ENCODE measurements around the gene ACADSB. TPM values are rescaled to one million over a fixed set of nuclear protein-coding genes. Genes with fewer than 3 reads are reported as not detected.

ACADSB gene
- total and polyA plus RNA-seq, 2 donors (not counting 1 experiment from before 2014, with no cell fraction given), result 6.8 to 27.8 TPM

- H3K27me3 ChIP-seq (replicated peaks in 1 of 4; ENCODE audit: control extremely low read depth in 1 of 4, control insufficient read depth in 3 of 4, insufficient read depth in 4 of 4, low read length in 3 of 4), result no peaks in the 10 kb centered on the region
- H2AFZ ChIP-seq (ENCODE audit: insufficient read depth, low read depth, low read length, poor library complexity, severe bottlenecking), result no peak overlapping the region
- H4K20me1 ChIP-seq (ENCODE audit: control insufficient read depth, insufficient read depth, low read length, poor library complexity, severe bottlenecking), result peaks cover 72% of the 10 kb centered on the region
- H3K4me1 ChIP-seq (ENCODE audit: control insufficient read depth in 2 of 2, insufficient read depth in 2 of 2, low read length in 2 of 2), result peaks cover 0 to 9% of the 10 kb centered on the region in 2 donors
- no peak overlapping the region for H3K27ac Mint-ChIP-seq
- H3K79me2 ChIP-seq (ENCODE audit: control insufficient read depth, insufficient read depth, low read length), result peaks cover 70% of the 10 kb centered on the region
- H3K27me3 Mint-ChIP-seq, result no peaks in the 10 kb centered on the region
- H3K9me3 ChIP-seq (ENCODE audit: control extremely low read depth in 1 of 3, control insufficient read depth in 2 of 3, insufficient read depth in 1 of 3, low read length in 2 of 3), result no peaks in the 10 kb centered on the region
- ATAC-seq (ENCODE audit: low read depth) (no peak), DNase-seq (no peak)
- POLR2A ChIA-PET, result no interaction called here
- H3K27ac ChIP-seq (ENCODE audit: low read length in 2 of 2), result no peak overlapping the region
- no peaks in the 10 kb centered on the region for H3K9me3 Mint-ChIP-seq (ENCODE audit: insufficient read depth)
- intact Hi-C loops (cut with micrococcal nuclease), result no loop called here
- CTCF ChIA-PET, result interaction anchor here (0.7 kb wide), 1 partner anchor 15 kb away, joined by 4 read pairs; no protein-coding TSS in a partner anchor
- H3K4me3 Mint-ChIP-seq, result no peak overlapping the region
- peaks cover 23% of the 10 kb centered on the region for H3K4me1 Mint-ChIP-seq
- WGBS (ENCODE audit: insufficient coverage), result 60% methylated on average over 1 of the region's 3 CpGs
- H3K9ac ChIP-seq (ENCODE audit: low read length), result no peak overlapping the region
- peaks cover 0 to 38% of the 10 kb centered on the region in 2 experiments for H3K36me3 ChIP-seq (replicated peaks in 1 of 2; ENCODE audit: control extremely low read depth in 1 of 2, control insufficient read depth in 1 of 2, extremely low read depth in 1 of 2, insufficient read depth in 2 of 2, low read length in 1 of 2)
- TF ChIP-seq EZH2 (IDR thresholded peaks at IDR 0.05; ENCODE audit: borderline replicate concordance, insufficient read depth, low read depth, low read length, poor library complexity, severe bottlenecking) (no peak), CTCF (IDR thresholded peaks at IDR 0.05) (no peak)
- no peak overlapping the region for H3K4me2 ChIP-seq (replicated peaks; ENCODE audit: low read depth, low read length, poor library complexity, severe bottlenecking)
- H3K4me3 ChIP-seq (ENCODE audit: control extremely low read depth in 1 of 5, extremely low read depth in 1 of 5, insufficient read depth in 1 of 5, low read depth in 2 of 5, low read length in 4 of 5), result no peak overlapping the region
These were observed 9.5 kb upstream of the ACADSB start for GRCh38 chr10:122999347-122999746.

GRCh38 chr10:123000155-123000554 lies 8.7 kb upstream of the ACADSB start:
- H3K9me3 Mint-ChIP-seq (ENCODE audit: insufficient read depth), result no peaks in the 10 kb centered on the region
- Histone ChIP-seq H3K9me3 (ENCODE audit: control extremely low read depth in 1 of 3, control insufficient read depth in 2 of 3, insufficient read depth in 1 of 3, low read length in 2 of 3) (no peaks in the 10 kb centered on the region), H3K4me1 (ENCODE audit: control insufficient read depth in 2 of 2, insufficient read depth in 2 of 2, low read length in 2 of 2) (peaks cover 0 to 9% of the 10 kb centered on the region in 2 donors), H2AFZ (ENCODE audit: insufficient read depth, low read depth, low read length, poor library complexity, severe bottlenecking) (no peak overlapping the region), H3K27ac (ENCODE audit: low read length in 2 of 2) (no peak overlapping the region), H4K20me1 (ENCODE audit: control insufficient read depth, insufficient read depth, low read length, poor library complexity, severe bottlenecking) (peaks cover 72% of the 10 kb centered on the region), H3K79me2 (ENCODE audit: control insufficient read depth, insufficient read depth, low read length) (peaks cover 78% of the 10 kb centered on the region), H3K4me3 (ENCODE audit: control extremely low read depth in 1 of 5, extremely low read depth in 1 of 5, insufficient read depth in 1 of 5, low read depth in 2 of 5, low read length in 4 of 5) (no peak overlapping the region), H3K4me2 (replicated peaks; ENCODE audit: low read depth, low read length, poor library complexity, severe bottlenecking) (no peak overlapping the region), H3K27me3 (replicated peaks in 1 of 4; ENCODE audit: control extremely low read depth in 1 of 4, control insufficient read depth in 3 of 4, insufficient read depth in 4 of 4, low read length in 3 of 4) (no peaks in the 10 kb centered on the region), H3K36me3 (replicated peaks in 1 of 2; ENCODE audit: control extremely low read depth in 1 of 2, control insufficient read depth in 1 of 2, extremely low read depth in 1 of 2, insufficient read depth in 2 of 2, low read length in 1 of 2) (peaks cover 0 to 36% of the 10 kb centered on the region in 2 experiments), H3K9ac (ENCODE audit: low read length) (no peak overlapping the region)
- no CpG with 5 or more reads among the region's 3 CpGs for WGBS (ENCODE audit: insufficient coverage)
- H3K4me1 Mint-ChIP-seq, result peaks cover 23% of the 10 kb centered on the region
- no peak for TF ChIP-seq CTCF (IDR thresholded peaks at IDR 0.05)
- TF ChIP-seq EZH2 (IDR thresholded peaks at IDR 0.05; ENCODE audit: borderline replicate concordance, insufficient read depth, low read depth, low read length, poor library complexity, severe bottlenecking), result no peak
- H3K4me3 Mint-ChIP-seq, result no peak overlapping the region
- DNase-seq (no peak), ATAC-seq (ENCODE audit: low read depth) (no peak)
- CTCF ChIA-PET, result no interaction called here
- H3K27ac Mint-ChIP-seq, result no peak overlapping the region
- no peaks in the 10 kb centered on the region for H3K27me3 Mint-ChIP-seq
- POLR2A ChIA-PET, result no interaction called here
- intact Hi-C loops (cut with micrococcal nuclease), result no loop called here

All from B cell (primary cell).